T-helper 22 cell (primary cell): ENCODE measurements around the gene SUCNR1.
"Not testable (repeated sequence)": the region's sequence is repeated elsewhere in the genome, so short reads cannot be mapped to it uniquely, and the experiment has no call there.

Experiments
- DNase-seq: peaks from one replicate; pipeline ENCODE4 v3.0.0-alpha.2; 2020; ENCODE audit warnings: low read depth

The SUCNR1 gene

DNA sequence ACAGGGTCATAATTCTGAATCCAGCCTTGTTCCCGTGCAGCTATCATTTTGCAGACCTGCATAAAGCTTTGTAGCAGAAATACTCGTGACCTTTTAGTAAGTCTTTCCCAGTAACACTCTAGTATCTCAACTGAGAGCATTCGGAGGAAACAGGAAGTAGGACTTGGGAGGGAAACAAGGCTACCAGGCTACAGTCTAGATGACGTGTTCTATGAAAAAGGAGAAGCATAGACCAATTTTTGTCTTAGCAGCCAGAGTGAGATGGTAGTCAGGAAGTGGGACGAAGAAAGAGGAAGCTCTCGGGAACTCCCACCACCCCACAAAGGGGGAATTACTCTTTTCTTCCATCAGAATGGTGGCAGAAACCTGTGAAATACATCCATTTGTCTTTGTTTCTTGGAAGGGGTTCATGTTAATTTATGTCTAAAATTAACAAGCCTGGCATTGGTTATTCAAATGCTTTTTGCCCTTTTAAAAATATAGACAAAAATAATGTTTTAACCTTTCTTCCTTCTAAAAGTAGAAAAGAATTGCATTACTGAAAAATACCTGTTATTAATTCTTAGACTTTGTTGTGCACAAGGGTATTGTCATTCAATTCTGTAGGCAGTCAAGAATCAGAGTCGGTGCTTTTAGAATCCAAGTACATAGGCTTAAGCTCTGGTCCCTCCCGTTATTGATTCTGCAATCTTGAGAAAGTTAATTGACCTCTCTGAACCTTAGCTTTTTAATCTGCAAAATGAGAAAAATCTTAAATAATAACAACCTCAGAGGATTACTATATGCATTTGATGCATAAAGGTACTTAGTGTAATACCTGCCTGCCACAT lies 1.6 kb upstream of the SUCNR1 start:
- DNase-seq, result no peak

DNA sequence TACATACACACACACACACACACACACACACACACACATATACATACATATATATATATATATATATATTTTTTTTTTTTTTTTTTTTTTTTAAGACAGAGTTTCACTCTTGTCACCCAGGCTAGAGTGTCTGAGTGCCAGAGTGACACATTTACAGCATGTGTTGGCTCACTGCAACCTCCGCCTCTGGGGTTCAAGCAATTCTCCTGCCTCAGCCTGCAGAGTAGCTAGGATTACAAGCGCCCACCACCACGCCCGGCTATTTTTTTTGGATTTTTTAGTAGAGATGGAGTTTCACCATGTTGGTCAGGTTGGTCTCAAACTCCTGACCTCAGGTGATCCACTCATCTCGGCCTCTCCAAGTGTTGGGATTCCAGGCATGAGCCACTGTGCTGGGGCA lies 636 bp downstream of the SUCNR1 start:
- DNase-seq, result not testable (repeated sequence)

GRCh38 chr3:151875759-151876158 lies 2.3 kb downstream of the SUCNR1 start:
- no peak for DNase-seq

DNA sequence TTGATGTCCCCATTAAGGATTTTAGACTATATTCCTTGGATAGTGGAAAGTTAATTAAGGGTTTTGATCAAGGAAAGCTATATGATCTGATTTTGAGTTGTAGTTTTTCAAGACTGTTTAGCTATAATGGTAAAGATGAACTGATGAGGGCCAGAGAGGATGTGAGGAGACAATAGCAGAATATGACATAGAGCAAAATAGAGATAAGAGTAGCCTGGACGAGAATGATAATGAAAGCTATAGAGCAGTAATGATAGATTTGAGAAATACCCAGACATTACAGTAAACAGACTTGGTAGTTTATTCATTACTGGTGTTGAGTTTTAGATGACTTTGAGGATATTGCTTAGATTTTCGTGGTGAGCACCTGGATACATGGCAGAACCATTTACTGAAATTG lies 3.8 kb downstream of the SUCNR1 start:
- DNase-seq, result no peak

- DNase-seq, result no peak
Measured at GRCh38 chr3:151878465-151878864, 5.0 kb downstream of the SUCNR1 start.

DNA sequence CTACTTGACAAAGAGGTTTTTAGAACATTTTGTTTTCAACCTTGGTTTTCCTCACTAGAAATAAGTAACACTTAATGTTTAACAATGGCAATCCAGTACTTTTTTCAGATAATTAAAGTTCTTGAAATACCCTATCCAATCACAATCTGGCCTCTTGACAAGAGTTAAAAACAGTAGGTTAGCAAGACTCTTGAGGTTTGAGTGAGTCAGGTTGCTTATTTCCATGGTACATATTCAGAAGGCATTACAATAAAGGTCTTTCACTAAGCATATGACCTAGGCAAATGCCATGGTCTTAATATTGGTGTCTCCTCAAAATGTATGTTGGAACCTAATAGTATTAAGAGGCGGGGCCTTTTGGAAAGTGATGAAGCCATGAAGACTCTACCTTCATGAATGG lies 5.6 kb downstream of the SUCNR1 start:
- DNase-seq, result no peak

- no peak for DNase-seq
Measured at GRCh38 chr3:151879679-151880415, 6.4 kb downstream of the SUCNR1 start.

DNA sequence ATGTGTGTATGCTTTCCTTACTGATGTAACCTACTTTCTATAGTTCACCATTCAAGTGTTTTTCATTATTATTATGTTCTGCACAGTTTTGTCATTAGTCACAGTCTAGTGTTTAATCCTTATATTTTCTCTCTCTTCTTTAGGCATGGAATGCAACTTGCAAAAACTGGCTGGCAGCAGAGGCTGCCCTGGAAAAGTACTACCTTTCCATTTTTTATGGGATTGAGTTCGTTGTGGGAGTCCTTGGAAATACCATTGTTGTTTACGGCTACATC lies 6.9 kb downstream of the SUCNR1 start:
- DNase-seq, result no peak

- no peak for DNase-seq
Measured at GRCh38 chr3:151881137-151881536, 7.7 kb downstream of the SUCNR1 start.

- DNase-seq, result not testable (repeated sequence)
Measured at GRCh38 chr3:151885397-151885796, 12.0 kb downstream of the SUCNR1 start.

DNA sequence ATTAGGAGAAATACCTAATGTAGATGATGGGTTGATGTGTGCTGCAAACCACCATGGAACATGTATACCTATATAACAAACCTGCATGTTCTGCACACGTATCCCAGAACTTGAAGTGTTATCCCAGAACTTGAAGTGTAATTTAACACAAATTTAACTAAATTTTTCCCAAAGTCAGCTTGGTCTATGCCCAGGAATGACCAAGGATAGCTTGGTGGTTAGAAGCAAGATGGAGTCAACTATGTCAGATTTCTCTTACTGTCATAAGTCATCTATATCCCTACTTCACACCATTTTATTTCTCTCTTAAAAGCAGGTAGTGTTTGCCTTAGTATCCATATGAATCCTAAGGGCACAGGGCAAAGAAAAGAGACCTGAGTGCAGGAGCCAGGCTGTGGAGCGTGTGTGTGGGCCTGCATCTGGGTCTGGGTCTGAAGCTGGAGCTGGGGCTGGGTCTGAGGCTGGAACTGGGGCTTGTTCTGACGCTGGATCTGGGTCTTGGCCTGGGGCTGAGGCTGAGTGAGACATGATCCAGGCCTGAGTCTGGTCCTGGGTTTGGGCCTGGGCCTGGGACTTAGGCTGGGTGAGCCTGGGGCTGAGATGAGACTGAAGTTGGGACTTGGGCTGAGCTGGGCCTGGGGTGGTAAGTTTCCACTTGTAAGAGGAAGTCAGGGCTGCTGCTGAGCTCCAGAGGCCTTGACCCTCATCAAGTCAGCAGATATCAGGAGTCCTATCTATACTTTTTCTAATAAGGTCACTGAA lies 14.2 kb downstream of the SUCNR1 start:
- not testable (repeated sequence) for DNase-seq

DNA sequence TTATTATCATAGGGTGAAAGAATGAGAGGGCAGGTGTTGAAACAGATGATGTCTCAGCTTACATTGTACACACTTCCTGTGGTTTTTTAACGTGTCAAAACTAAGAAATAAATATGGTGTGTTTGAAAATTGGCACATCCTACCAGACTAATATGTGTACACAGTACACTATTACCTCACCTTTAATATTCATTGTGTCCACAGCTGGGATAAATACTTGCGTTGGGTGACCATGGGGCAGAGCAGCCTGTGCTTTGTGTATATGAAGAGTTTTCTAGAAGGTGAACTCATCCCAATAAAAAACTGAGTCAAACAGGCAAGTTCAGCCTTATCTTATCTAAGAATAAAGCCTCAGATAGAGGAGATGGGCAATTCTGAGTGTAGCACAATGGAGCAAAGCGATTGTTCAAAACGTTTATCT lies 17.3 kb downstream of the SUCNR1 start:
- DNase-seq, result no peak

- DNase-seq, result no peak
Measured at GRCh38 chr3:151891721-151892120, 18.3 kb downstream of the SUCNR1 start.

GRCh38 chr3:151894219-151894618 lies 20.8 kb downstream of the SUCNR1 start:
- no peak for DNase-seq

DNA sequence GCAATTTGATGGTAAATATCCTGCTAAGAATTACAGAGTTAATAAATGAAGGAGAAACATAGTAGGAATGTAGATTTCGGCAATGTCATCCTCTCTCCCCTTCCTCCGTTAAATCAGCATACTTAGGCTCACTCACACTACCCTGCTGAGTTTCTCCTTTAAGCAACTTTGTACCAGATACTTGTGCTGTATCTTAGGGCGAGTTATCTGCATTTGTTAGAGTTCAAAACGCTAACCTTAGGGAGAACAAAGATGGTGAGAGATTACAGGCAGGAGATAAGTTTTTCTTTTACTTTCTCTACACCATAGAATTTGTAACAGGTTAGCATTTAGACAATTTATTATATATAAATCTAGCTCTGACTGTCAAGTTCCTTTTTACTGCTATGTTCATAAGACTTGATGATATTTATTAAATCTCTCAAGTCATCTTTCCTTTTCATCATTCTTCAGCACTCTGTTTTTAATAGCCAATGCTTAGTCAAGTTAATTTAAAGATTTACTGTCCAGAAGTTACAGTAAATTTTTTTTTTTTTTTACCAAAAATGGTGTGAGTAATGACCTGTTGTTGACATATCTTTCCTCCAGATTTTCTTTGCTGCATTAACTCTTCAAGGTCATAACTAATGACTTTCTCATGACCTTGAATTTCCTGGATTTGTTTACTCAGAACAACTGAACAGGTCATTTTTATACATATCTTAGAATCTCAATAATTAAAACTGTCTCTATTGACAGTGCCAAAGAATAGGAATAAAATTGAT lies 22.2 kb downstream of the SUCNR1 start:
- no peak for DNase-seq

DNA sequence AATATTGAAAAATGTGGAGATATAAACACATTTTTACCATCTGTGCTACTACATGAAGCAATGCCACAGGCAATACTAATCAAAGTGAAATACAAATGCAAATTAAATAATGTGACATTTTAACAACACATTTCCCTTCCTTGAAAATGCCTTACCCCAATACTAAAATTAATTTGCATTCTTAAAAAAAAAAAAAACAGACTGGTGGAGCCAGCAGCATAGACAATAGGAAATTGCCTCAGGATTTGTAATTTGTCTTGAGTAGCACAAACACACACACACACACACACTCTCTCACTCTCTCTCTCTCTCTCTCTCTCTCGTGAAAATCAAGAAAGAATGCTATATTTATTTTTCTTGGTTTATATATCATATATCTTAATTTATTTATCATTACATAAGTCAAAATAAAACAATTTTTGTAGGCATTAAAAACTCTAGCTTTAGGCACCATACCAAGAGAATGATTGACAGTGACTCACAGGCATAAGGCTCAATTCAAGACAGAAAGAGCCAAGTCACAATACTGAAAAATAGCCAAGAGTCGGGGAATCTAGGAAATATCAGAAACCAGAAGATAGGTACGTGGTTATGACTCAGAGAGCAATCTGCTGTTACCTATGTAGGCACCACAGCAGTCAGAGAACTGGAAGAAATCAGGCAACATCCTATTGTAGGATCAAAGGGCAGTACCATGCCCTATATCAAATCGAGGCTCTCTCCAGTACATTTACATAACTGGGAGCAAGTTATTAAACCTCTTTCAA lies 23.0 kb downstream of the SUCNR1 start:
- no peak for DNase-seq

GRCh38 chr3:151898121-151898520 lies 24.7 kb downstream of the SUCNR1 start:
- not testable (repeated sequence) for DNase-seq

DNA sequence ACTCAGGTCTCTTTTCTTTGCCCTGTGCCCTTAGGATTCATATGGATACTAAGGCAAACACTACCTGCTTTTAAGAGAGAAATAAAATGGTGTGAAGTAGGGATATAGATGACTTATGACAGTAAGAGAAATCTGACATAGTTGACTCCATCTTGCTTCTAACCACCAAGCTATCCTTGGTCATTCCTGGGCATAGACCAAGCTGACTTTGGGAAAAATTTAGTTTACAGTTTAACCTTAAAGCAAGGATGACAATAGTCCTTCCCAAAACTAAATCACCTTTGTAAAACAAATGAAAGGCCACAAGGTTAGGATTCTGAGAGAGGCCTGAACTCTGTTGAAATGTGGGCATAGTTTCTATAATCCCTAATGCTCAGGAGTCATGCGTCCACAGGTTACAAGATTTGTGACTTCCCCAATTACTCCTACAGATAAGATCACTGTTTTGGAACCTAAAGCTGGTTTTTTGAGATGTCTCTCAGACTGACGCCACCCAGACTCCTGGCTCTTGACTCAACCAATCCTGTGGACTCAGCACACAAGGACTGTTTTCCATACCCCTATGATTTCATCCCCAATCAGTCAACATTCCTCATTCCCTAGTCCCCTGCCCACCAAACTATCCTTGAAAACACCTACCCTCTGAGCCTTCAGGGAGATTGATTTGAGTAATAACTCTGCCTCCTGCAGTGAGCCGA lies 25.3 kb downstream of the SUCNR1 start:
- not testable (repeated sequence) for DNase-seq

- no peak for DNase-seq
Measured at GRCh38 chr3:151899996-151900395, 26.6 kb downstream of the SUCNR1 start.

DNA sequence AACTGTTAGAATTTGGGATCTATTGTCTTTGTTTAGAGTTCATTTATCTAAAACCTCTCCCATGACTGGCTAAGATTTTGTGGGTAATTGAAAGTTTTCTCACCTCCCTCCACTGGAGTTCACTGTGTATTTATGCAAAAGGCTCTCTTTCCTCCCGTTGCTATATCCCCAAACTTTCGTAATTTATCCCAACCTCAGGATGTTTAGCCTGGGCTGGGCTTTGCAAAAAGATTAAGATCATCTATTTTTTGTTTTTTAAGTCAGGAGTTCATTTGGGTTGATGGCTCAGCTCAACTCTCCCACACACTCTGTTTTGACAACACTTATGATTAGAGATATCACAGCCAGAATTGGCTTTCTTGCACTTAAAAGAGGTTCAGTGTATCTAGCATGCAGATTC lies 27.0 kb downstream of the SUCNR1 start:
- no peak for DNase-seq
